GM18511 (cell line): ENCODE data around the gene NEUROG3.

ENCODE experiments used
- ATAC-seq: cut with Tn5 transposase; IDR thresholded peaks from one replicate; pipeline ENCODE4 v1.9.1; 2021; ENCODE audit warnings: mild to moderate bottlenecking, moderate library complexity; ENCODE audit not compliant: unreplicated experiment

NEUROG3 gene, protein sequence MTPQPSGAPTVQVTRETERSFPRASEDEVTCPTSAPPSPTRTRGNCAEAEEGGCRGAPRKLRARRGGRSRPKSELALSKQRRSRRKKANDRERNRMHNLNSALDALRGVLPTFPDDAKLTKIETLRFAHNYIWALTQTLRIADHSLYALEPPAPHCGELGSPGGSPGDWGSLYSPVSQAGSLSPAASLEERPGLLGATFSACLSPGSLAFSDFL

DNA sequence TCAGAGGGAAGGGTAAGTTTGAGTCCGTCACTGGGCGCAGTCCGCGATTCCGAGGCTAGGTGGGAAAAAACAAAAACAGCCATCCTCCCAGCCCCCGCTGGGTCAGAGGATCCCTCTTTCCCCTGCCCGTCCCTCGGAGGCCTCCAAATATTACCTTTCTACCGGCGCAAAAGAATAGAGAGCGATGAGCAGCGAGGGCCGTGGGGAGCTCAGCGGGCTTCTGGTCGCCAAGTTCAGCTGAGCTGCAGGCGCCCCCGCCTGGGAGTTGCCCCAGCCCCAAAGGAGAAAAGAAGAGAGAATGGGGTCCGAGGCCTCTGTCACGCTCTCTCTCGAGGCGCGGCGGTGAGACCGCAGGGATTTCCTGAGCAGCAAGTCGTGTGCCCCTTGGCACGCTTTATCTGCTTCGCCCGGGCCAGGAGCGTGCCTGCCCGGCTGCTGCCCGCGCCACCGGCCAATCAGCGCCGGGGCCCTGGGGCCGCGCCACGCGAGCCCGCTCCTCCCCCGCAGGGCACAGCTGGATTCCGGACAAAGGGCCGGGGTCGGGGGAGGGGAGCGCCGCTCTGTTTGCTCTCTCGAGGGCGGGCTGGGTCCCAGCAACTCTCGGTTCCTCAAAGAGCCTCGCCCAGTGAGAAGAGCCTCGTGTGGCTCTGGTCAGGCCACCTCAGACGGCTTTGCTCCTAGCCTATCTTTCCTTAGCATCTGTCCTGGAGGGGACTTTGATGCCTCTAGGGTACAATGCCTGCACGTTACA is at the start of gene NEUROG3:
NEUROG3 (minus strand) TSS at position 367 of the 751 bp plus-strand sequence. CDS start 379 bp downstream, outside the sequence.
- ATAC-seq: peak; percentile 82

DNA sequence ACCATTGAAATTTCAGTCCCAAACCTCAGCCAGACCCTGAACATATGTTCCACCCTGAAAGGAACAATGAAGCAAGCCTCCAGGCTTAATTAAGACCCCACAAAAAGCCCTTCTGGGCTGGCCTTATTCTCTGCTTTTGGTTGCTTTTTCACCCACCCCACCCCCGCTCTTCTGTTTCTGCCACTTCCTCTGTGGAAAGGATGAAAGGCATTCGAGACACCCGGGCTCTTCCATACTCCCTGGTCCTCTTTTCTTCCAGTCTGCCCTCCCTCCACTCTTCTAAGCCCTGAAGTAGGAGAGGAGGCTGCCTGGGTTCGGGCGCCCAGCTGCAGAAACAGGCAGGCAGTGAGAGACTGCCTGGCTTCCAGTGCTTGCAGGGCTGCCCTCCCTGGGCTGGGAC is 47.4 kb upstream of the NEUROG3 start:
- ATAC-seq: no peak

DNA sequence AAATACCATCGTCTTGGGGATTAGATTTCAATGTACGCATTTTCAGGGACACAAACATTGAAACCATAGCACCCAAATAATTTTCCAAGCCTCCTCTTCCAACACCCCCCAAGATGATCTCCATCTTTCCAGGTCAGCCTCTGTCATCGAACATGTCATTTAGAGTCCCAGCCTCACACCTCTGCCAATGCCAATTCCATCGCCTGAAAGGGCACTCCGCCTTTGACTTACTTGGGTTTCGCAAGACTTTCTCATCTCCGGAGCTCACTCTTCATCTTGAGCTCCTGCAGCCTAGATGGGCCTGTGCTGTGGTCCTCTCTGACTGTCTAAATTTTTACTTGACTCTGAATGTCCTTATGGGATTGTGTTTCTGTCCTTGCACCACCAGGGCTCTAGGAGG is 46.4 kb upstream of the NEUROG3 start:
- no peak for ATAC-seq

DNA sequence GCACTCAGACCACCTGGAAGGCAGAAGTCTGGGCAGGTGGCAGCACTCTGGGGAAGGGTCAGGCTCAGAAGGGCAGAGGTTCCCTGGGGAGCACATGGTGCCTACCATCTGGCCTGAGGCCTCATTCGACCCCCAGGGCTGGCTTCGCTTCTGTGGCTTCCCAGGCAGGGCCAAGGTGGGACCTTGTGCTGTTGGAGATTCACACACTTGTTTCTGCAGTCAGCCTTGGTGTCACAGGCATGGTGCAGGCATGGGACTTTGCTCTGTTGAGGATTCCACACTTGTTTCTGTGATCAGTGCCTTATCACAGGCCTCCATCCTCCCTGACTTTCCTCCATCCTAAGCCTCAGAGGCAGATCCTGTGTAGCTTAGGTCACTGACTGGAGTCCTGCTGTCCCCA is 45.5 kb upstream of the NEUROG3 start:
- no peak for ATAC-seq

DNA sequence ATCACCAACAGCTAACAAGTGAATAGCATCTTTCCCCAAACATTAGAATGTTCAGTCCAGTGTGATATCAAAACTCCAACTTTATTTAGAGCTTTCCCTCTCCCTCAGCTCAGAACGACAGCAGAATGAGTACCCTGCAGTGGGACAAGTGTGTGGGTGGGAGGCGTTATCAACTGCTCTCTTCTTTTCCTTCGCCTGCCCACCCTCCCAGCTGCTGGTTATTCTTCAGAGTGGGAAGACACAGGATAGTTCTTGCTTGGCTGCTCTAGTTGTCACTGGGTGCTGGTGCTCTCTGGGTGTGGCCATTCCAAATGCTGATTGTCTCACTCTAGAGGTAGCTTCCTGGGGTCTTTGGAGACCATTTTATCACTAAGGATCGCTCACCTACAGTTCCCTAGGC is 43.1 kb upstream of the NEUROG3 start:
- no peak for ATAC-seq

DNA sequence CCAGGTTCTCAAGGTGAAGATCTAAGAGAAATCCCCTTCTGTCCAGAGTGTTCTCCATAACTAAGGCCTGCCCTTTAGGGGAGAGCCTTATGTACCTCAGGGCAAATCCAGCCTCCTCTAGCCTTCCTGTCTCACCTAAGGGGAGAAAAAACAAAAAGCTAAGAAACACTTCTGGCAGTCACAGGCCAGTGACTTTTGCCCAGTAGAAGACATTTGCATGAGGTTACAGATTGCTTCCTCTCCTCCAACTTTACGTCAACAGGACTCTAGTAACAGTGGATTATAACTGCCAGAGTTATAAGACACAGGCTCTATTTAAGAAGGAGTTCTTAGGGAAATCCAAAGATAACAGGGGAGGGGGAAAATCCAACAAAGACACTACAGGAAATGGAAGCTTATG is 40.9 kb upstream of the NEUROG3 start:
- ATAC-seq: no peak

DNA sequence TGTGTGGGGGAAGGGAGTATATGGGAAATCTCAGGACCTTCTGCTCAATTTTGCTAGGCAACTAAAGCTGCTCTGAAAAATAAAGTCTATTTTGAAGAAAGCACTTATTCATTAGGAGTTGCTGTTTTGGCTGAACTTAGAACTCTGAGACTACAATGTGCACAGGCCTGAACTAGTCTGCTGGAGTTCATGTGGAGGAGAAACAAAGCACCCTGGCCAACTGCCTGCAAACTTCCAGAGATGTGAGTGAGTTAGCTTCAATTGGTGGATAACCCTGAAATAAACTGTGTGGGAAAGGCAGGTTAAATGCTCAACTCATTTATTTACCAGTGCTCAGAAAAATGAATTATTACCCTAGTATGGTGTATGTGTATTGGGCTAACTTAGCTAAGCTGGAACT is 39.5 kb upstream of the NEUROG3 start:
- ATAC-seq: no peak

DNA sequence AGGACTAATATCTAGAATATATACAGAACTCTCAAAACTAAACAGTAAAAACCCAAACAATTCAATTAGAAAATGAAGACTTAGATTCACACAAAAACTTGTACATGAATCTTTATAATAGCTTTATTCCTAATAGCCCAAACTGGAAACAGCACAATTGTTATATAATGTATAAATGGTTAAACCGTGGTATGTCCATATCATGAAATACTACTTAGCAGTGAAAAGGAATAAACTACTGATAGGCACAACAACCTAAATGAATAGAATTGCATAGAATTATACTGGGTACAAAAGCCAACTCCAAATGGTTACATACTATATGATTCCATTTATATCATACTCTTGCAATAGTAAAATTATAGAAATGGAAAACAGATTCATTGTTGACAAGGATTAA is 35.9 kb upstream of the NEUROG3 start:
- no peak for ATAC-seq

DNA sequence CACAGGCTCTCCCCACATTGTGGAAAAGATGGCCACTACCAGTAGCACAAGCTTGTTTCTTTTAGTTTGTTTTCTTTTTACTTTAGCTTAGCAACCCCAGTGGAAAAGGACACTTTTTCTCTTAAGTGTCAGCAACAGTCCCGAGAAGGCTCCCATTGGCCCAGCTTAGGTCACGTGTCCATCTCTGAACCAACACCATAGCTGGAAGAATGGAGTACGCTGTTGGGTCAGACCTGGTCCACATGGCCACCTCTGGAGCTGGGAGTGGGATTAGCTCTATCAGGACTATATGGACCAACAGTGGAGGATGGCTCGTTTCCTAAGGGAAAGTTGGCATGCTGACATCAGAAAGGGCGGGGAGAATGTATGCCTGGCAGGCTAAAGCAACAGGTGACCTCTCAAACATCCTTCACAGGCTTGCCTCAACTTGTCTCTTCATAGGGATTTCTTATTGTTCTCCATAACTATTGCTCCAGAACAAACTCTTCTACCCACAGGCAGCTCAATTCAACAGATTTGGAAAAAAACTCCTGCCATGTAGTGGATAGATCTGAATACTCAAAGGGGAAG is 27.6 kb upstream of the NEUROG3 start:
- ATAC-seq: no peak

DNA sequence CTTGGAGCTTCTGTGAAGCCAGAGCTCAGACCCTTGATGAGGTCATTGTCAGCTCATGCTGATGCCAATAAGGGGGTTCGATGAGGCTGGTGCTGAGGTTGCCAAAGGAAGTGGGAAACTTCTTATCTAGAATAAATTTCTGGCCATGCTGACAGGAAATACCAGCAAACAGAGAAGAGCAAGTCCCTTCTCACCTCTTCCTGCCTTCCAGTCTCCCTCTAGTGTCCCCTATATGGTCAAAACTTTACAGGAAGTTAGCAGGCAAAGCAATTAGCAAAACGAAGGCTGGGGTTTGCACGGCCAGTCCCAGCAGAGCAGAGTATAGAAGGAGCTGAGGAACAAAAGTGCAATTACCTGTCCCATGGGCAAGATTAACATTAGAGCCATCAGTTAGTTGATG is 15.1 kb upstream of the NEUROG3 start:
- ATAC-seq: no peak

DNA sequence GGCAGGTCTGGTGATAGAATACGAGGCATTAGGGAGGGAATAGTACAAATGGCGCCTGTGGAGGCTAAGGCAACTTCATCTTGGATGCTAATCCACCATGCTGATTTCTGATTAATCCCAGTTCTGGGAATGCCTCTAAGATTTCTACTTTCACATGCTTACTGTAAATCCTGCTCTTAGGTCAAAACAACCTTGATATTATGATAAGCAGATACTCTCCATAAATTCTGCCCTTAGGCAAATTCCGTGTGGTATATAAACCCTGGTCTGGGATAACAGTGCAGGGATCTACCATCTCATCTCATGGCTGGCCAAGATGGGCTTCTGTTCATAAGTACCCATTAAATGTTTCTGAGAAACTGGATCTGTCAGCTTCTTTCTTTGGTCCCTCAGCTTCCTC is 11.4 kb upstream of the NEUROG3 start:
- no peak for ATAC-seq

DNA sequence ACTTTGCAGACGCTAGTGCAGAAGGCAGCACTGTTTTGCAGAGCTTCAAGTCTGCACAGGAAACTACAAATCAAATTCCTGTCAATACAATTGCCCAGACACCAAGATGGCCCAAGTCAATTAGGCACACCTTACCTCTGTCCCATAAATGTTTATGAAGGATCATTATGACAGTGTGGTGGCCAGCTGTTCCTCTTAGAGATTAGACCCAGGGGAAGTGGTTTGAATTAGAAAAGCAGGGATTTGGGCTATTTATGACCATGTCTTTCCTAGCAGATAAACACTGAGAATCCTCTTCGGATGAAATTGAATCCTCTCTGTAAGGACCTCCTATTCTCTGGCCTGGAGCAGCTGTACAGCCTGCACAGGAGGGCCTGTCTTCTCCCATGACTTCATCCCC is 9.9 kb upstream of the NEUROG3 start:
- no peak for ATAC-seq

DNA sequence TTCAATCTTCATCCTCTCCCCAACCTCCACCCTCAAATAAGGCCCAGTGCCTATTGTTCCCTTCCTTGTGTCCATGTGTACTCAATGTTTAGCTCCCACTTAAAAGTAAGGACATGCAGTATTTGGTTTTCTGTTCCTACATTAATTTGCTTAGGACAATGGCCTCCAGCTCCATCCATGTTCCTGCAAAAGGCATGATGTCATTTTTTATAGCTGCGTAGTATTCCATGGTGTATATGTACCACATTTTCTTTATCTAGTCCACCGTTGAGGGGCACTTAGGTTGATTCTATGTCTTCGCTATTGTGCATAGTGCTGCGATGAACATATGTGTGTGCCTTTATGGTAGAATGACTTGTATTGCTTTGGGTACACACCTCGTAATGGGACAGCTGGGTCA is 7.2 kb upstream of the NEUROG3 start:
- ATAC-seq: no peak

DNA sequence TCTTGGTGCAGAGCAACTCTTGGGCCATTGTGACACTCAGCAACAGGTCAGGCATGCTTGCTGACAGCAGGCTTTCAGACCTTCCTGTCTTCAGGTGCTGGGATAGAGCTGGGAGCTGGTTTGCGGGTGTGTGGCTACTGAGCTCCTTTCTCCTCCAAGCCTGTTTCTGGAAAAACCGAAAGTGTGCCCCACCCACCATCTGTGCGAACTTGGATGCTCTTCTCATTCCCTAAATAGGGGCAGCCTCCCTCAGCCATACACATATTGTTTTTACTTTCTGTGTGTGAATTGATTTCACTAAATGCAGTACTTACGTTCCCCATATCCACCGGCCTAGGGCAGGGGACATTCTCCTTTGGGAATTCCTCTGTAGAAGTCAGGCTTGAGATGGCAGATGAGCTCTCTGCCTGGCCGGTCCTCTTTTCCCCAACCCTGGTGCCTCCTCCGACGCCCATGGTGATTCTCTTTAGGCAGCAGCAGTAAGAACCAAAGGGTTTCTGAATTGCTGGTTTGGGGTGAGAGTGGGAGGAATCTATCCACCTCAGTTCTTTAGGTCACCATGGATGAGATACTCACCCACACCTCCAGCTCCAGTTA is 6.3 kb upstream of the NEUROG3 start:
- no peak for ATAC-seq

DNA sequence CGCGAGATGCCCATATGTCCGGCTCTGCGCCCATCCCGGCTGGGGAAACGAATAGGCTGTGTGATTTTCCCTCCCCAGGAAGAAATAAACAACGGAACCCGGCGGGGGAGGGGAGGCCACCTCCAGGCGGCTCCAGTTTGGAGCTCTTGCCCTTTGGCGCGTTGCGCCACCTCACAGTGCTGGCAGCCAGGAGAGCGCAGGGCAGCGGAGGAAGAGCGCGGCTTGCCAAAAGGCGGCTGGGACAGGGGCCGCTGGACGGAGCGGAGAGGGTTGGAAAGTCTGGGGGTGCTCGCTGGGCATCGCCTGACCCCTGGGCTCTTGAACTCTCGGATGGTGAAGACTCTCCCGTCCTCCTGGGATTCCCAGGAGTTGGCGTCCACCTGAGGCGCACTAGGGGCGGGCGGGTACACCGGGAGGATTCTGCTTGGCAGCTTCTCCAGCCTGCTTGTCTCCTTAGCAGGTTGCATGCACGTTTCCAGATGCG is 5.3 kb upstream of the NEUROG3 start:
- no peak for ATAC-seq

DNA sequence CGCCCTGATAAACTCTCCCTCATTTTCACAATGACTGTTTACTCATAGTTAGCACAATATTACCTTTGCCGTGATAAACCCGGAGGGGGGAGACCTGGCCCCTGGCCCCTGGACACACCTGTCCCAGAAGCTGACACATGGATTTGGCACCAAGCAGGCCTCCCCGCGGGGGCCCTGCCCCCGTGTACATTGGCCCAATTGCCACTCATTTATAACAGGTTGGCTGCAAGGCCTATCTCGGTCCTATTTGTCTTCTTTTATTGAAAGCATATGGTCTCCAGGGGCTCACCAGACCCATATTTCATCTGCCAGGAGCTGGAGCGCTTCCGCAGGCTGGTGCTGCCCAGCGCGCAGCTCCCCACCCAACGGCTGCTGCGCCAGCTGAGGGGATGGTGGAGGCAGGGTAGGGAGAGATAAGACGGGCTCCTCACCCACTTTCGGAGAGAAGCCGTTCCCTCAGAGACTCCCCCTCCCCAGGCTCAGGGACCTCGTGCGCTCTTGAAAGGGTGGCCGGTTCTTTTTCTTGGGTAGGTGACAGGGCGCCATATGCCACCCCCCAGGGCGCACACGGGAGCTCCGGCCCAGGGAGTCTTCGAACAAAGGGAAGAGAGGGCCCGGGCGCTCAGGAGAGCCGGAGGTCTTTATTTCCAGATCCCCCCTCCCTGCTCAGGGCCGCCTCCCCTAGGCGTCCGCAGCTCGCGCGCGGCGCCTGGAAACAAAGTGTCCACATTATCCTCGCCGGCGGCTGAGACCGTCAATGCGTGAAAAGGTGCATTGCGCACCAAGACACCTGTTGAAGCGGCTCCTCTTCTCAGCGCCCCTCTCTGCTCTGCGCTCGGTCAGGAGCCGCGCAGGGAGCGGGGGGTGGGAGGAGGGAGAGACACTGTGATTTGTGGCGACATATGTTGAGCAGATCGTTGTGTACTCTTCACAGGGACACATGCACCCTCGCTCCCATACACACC is 4.3 kb upstream of the NEUROG3 start:
- no peak for ATAC-seq

DNA sequence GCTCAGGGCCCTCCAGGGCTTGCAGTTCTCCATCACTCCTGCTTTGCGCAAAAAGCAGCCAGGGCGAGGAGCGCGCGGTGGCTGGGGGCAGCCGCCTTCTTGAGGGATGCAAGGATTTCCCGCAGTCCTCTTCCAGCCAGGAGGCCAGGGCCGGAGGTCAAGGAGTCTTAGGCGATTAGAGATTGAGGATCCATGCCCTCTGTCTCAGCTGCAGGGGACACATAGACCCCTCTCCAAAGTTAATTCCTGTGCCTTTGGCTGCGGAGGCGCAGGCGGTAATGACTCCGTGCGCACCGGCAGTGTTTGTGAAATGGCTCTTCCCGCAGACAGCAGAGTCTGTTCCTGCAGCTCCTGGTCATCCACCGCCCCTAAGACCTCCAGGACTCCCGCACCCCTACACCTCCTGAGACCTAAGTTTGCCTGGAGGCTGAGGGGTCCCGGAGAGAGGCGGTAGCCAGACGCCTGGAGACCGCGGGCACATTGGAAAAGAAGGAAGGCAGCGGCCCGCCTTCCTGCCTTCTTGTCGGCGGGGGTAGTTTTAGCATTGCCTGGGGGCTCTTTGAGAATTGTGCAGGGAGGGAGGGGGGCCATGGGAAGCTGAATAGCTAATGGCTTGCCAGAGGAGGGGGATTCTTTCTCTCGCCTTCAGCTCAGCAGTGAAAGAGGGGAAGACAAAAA is 3.3 kb upstream of the NEUROG3 start:
- ATAC-seq: no peak

DNA sequence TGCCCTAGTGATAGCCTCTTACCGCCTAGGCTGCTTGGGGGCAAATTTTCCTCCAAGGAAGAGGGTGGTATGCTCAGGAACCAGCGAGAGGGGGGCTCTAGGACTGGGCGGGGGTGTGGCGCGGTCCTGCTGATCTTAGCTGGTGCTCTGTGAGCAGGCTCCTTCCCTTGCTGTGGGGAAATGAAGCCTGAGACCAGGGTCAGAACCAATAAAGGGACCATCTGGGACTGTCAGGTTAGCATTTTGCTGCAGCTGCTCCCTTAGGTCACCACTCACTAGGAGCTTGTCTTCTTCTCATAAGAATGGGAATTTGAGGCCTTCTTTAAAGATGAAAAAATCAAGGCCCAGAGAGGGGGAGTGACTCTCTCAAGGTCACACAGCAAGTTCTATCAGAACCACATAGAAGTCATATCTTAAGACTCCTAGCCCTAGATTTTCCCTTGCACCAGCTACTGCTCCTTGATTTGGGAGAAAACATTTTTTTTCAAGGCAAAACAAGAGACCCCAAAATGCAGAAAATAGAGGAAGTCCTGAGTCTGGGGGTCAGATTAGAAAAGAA is 2.0 kb upstream of the NEUROG3 start:
- no peak for ATAC-seq

DNA sequence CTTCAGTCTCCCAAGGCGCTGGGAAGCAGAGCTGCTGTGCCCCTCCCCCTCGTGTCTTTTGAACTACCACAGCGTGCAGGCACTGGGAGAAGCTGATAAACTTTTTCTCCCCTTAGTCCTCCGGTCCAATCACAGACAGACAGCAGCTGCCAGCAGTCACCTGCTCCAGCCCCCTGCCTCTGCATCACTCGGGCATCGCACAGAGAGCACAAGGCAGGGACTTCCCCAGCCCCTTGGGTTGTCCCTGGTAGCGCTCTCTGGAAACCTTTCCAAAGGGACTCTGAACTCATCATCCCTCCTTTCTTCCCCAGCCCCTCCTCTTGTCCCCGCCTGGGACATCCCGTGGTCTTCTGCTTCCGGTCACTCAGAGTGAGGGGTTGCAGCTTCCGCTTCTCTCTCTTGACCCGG is 1.4 kb upstream of the NEUROG3 start:
- ATAC-seq: no peak
